Lower lobe of right lung (tissue), 2 donors: ENCODE data around the gene ANKRD11. TPM values are rescaled to one million over a fixed set of nuclear protein-coding genes. Genes with fewer than 3 reads are reported as not detected.
"Not testable (repeated sequence)": the region's sequence is repeated elsewhere in the genome, so short reads cannot be mapped to it uniquely, and the experiment has no call there.

ENCODE experiments used
- ATAC-seq, 2 donors: fragments of 200-7000 bp; cut with Tn5 transposase; one replicate each; pipeline ENCODE4 v1.9.1; 2020 to 2022; ENCODE audit warnings: mild to moderate bottlenecking in 2 of 2, moderate library complexity in 2 of 2
- DNase-seq: peaks from one replicate; pipeline ENCODE4 v3.0.0-alpha.2; 2020
- H3K27ac ChIP-seq: fragments of 200-600 bp; one replicate; pipeline ENCODE4 v1.8.0; 2022
- H3K27me3 ChIP-seq: fragments of 200-600 bp; one replicate; pipeline ENCODE4 v1.8.0; 2022; ENCODE audit warnings: low read depth
- H3K36me3 ChIP-seq: fragments of 200-600 bp; one replicate; pipeline ENCODE4 v1.8.0; 2022; ENCODE audit warnings: mild to moderate bottlenecking
- H3K4me1 ChIP-seq: fragments of 200-600 bp; one replicate; pipeline ENCODE4 v1.8.0; 2022
- H3K4me3 ChIP-seq: fragments of 200-600 bp; one replicate; pipeline ENCODE4 v1.8.0; 2022; ENCODE audit warnings: mild to moderate bottlenecking
- H3K9me3 ChIP-seq: fragments of 200-600 bp; one replicate; pipeline ENCODE4 v1.8.0; 2022
- CTCF ChIP-seq: fragments of 200-600 bp; IDR thresholded peaks from one replicate; pipeline ENCODE4 v1.8.0; 2022; ENCODE audit warnings: antibody characterized with exemption, mild to moderate bottlenecking
- intact Hi-C: fragments of 100-400 bp; cut with DNase I; formaldehyde crosslinking; loops from one replicate; pipeline ENCODE4 v1.11.0; 2022
- total RNA-seq: library from RNA; stranded (reverse); fragmentation: NEBNext Ultra II Directional; extraction: Animal tissue kit (Norgen Biotek cat#: 25700); gene quantifications from one replicate; pipeline ENCODE4 v1.2.1, GENCODE V29; 2021
- donor health status: DM: no; HTN: yes; CAD: no; lungs with severe emphysema.

ANKRD11 gene
- total RNA-seq, 1 donor from 2014 or later: 127 TPM

- H3K9me3 ChIP-seq: no peaks in the 10 kb centered on the region
- no peaks in the 10 kb centered on the region for H3K36me3 ChIP-seq
- no peak overlapping the region for H3K4me3 ChIP-seq
- peak; percentile 72 to 87 for ATAC-seq
- TF ChIP-seq CTCF: no peak
- peak; percentile 71 for DNase-seq
- no peak overlapping the region for H3K27ac ChIP-seq
- intact Hi-C loops: no loop called here
- H3K27me3 ChIP-seq: no peaks in the 10 kb centered on the region
- peaks cover 51% of the 10 kb centered on the region for H3K4me1 ChIP-seq
Observed at GRCh38 chr16:89393738-89394406, 96.5 kb downstream of the ANKRD11 start.

- Histone ChIP-seq H3K4me3 (no peak overlapping the region), H3K27me3 (no peaks in the 10 kb centered on the region), H3K36me3 (no peaks in the 10 kb centered on the region), H3K9me3 (no peaks in the 10 kb centered on the region), H3K27ac (no peak overlapping the region), H3K4me1 (peaks cover 56% of the 10 kb centered on the region)
- no peak for DNase-seq
- no peak for ATAC-seq
- TF ChIP-seq CTCF: no peak
- intact Hi-C loops: no loop called here
Observed at GRCh38 chr16:89392881-89393737, 97.3 kb downstream of the ANKRD11 start.

GRCh38 chr16:89390224-89390583 is 100.2 kb downstream of the ANKRD11 start:
- DNase-seq, H3K27ac ChIP-seq, H3K36me3 ChIP-seq, intact Hi-C loops, H3K9me3 ChIP-seq, H3K4me3 ChIP-seq, H3K27me3 ChIP-seq, ATAC-seq: not testable (repeated sequence)
- peaks cover 60% of the 10 kb centered on the region for H3K4me1 ChIP-seq

GRCh38 chr16:89389504-89390223 is 100.7 kb downstream of the ANKRD11 start:
- H3K4me3 ChIP-seq, H3K27me3 ChIP-seq, H3K9me3 ChIP-seq, ATAC-seq, DNase-seq, H3K27ac ChIP-seq, H3K36me3 ChIP-seq, intact Hi-C loops: not testable (repeated sequence)
- H3K4me1 ChIP-seq: peaks cover 58% of the 10 kb centered on the region

GRCh38 chr16:89388536-89388935 is 101.8 kb downstream of the ANKRD11 start:
- H3K36me3 ChIP-seq: no peaks in the 10 kb centered on the region
- no peaks in the 10 kb centered on the region for H3K27me3 ChIP-seq
- ATAC-seq (no peak), DNase-seq (no peak)
- TF ChIP-seq CTCF: no peak
- no peak overlapping the region for H3K4me3 ChIP-seq
- intact Hi-C loops: no loop called here
- H3K27ac ChIP-seq: no peak overlapping the region
- H3K4me1 ChIP-seq: peaks cover 52% of the 10 kb centered on the region
- no peaks in the 10 kb centered on the region for H3K9me3 ChIP-seq

GRCh38 chr16:89386306-89387185 is 103.8 kb downstream of the ANKRD11 start:
- Histone ChIP-seq H3K36me3 (no peaks in the 10 kb centered on the region), H3K4me3 (no peak overlapping the region), H3K9me3 (no peaks in the 10 kb centered on the region), H3K4me1 (peaks cover 55% of the 10 kb centered on the region), H3K27ac (no peak overlapping the region), H3K27me3 (no peaks in the 10 kb centered on the region)
- DNase-seq: no peak
- ATAC-seq: no peak
- TF ChIP-seq CTCF: no peak
- intact Hi-C loops: no loop called here
